Type B pancreatic cell (in vitro differentiated cells): ENCODE data around the gene PEMT. TPM values are rescaled to one million over a fixed set of nuclear protein-coding genes. Genes with fewer than 3 reads are reported as not detected.
A peak's percentile ranks its signal among the peaks of the same experiment; 100 is the strongest.

Source experiments
- DNase-seq: peaks from one replicate; pipeline ENCODE4 v3.0.0; 2021; ENCODE audit warnings: mixed read lengths; ENCODE audit not compliant: unreplicated experiment; ENCODE audit errors: extremely low spot score
- H3K27ac Mint-ChIP-seq: 2 replicates; pipeline ENCODE4 v1.8.0; 2021; ENCODE audit warnings: mild to moderate bottlenecking, mixed read lengths
- H3K27me3 Mint-ChIP-seq: 2 replicates; pipeline ENCODE4 v1.8.0; 2021; ENCODE audit warnings: mixed read lengths
- H3K36me3 Mint-ChIP-seq: 2 replicates; pipeline ENCODE4 v1.8.0; 2021; ENCODE audit warnings: mixed read lengths
- H3K4me1 Mint-ChIP-seq: one replicate; pipeline ENCODE4 v1.8.0; 2021; ENCODE audit warnings: mixed read lengths; ENCODE audit not compliant: unreplicated experiment
- H3K4me3 Mint-ChIP-seq: 2 replicates; pipeline ENCODE4 v1.8.0; 2021; ENCODE audit warnings: mild to moderate bottlenecking, mixed read lengths
- H3K9me3 Mint-ChIP-seq: 2 replicates; pipeline ENCODE4 v1.8.0; 2021; ENCODE audit warnings: mixed read lengths
- CTCF ChIP-seq: fragments of 200-600 bp; sonication (generic); conservative IDR thresholded peaks from 2 replicates; pipeline ENCODE4 v1.5.0; 2021; ENCODE audit warnings: antibody characterized with exemption, mild to moderate bottlenecking
- total RNA-seq: library from RNA; stranded (reverse); gene quantifications from 2 replicates; pipeline ENCODE4 v1.2.1, GENCODE V29; 2021; ENCODE audit warnings: low replicate concordance

PEMT gene
- total RNA-seq, 1 donor from 2014 or later, result 32.1 TPM

- no peaks in the 10 kb centered on the region for H3K9me3 Mint-ChIP-seq
Observed at GRCh38 chr17:17525956-17526355, 65.6 kb downstream of the PEMT start.

DNA sequence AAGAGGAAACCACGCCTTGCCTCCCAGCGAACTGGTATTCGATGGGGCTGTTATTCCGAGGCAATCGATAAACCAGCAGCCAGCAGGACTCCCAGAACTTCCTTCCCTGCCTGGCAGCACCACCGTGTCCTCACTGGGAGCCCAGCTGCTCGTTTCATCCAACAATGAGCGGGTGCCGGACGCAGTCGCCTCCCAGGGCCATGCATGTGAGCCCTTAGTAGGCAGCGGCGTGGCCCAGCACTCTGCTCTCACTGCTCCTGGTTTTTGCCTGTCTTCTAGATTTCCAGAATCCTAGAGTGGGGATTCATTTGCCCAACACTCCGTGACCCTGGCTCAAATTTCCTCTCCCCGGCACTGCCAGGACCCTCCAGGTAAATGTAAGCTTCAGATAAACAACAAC, 66.2 kb downstream of the PEMT start:
- no peak overlapping the region for H3K4me3 Mint-ChIP-seq
- no peaks in the 10 kb centered on the region for H3K27me3 Mint-ChIP-seq
- DNase-seq, result no peak
- H3K36me3 Mint-ChIP-seq, result no peaks in the 10 kb centered on the region
- peaks cover 19% of the 10 kb centered on the region for H3K4me1 Mint-ChIP-seq
- no peaks in the 10 kb centered on the region for H3K9me3 Mint-ChIP-seq
- H3K27ac Mint-ChIP-seq, result no peak overlapping the region
- no peak for TF ChIP-seq CTCF

More at GRCh38 chr17:17525956-17526355, 65.6 kb downstream of the PEMT start:
- Mint-ChIP-seq H3K27ac (no peak overlapping the region), H3K27me3 (no peaks in the 10 kb centered on the region), H3K4me3 (no peak overlapping the region), H3K4me1 (peaks cover 19% of the 10 kb centered on the region), H3K36me3 (no peaks in the 10 kb centered on the region)
- TF ChIP-seq CTCF, result no peak
- DNase-seq, result no peak

DNA sequence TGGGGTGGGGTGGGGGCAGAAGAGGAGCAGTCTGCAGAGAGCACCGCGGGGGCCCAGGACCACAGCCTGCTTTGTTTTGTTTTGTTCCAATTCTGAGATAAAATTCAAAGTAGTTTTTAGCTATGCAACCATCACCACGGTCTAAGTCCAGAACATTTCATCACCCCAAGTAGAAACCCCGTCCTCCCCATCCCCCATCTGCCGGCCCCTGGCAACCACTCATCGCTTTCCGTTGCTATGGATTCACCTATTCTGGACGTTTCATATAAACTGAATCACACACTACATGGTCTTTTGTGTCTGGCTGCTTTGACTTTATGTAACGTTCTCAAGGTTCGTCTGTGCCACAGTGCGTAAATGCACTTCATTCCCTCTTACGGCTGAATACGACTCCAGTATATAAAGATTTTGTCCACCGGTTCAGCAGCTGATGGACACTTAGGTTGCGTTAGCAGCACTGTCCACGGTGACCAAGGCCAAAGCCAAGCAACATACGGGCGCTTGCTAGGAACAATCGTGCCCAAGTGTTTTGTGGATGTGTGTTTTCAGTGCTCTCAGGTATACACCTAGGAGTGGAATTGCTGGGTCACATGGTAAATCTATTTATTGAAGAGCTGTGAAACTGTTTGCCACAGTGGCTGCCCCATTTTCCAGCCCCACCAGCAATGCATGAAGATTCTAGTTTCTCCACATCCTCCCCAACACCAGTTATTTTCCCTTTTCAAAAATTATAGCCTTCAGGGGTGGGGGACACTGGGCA, 67.6 kb downstream of the PEMT start:
- H3K4me1 Mint-ChIP-seq, result peaks cover 19% of the 10 kb centered on the region
- H3K9me3 Mint-ChIP-seq, result no peaks in the 10 kb centered on the region
- TF ChIP-seq CTCF, result no peak
- H3K36me3 Mint-ChIP-seq, result no peaks in the 10 kb centered on the region
- H3K27ac Mint-ChIP-seq, result no peak overlapping the region
- no peak for DNase-seq
- H3K4me3 Mint-ChIP-seq, result no peak overlapping the region
- H3K27me3 Mint-ChIP-seq, result no peaks in the 10 kb centered on the region

- H3K27ac Mint-ChIP-seq, result peak overlapping the region; percentile 51
- H3K36me3 Mint-ChIP-seq, result no peaks in the 10 kb centered on the region
- H3K27me3 Mint-ChIP-seq, result no peaks in the 10 kb centered on the region
- peaks cover 19% of the 10 kb centered on the region for H3K4me1 Mint-ChIP-seq
- peak overlapping the region; percentile 28 for H3K4me3 Mint-ChIP-seq
- TF ChIP-seq CTCF, result no peak
- DNase-seq, result no peak
- H3K9me3 Mint-ChIP-seq, result no peaks in the 10 kb centered on the region
Observed at GRCh38 chr17:17523001-17523730, 68.3 kb downstream of the PEMT start.

DNA sequence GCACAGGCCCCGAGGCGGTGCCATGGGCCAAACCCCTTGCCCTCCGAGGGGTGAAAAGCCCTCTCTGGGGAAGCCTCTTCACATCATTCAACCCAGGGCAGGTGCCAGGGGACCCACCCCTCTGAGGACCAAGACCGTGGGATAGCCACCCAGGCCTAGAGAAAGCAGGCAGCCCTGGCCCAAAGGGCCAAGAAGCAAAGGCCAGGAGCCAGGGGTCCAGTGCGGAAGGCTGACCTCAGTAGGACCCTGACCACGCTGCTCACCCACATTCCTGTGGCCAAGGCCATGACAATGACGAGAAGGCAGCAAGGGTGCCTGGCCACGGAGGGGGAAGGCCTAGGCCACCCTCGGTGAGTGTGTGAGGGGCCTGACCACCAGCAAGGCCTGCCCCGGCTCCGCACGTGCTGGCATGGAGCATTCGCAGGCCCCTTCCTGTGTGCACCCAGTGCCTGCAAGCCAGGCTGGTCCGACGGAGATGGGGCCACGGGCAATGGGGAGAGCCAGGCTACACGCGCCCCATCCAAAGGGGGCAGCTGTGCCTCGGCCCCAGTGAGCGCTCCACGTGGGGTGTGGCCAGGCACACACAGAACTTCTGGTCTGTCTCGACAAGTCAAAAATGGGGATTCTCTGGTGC, 70.8 kb downstream of the PEMT start:
- Mint-ChIP-seq H3K27ac (no peak overlapping the region), H3K4me1 (peaks cover 25% of the 10 kb centered on the region), H3K27me3 (no peaks in the 10 kb centered on the region), H3K9me3 (no peaks in the 10 kb centered on the region), H3K4me3 (no peak overlapping the region), H3K36me3 (no peaks in the 10 kb centered on the region)
- no peak for DNase-seq
- TF ChIP-seq CTCF, result no peak
